Mucosa of descending colon (tissue), 3 donors: ENCODE results near the gene SEL1L3. TPM values are rescaled to one million over a fixed set of nuclear protein-coding genes. Genes with fewer than 3 reads are reported as not detected.

ENCODE experiments used
- ATAC-seq: fragments of 200-7000 bp; cut with Tn5 transposase; one replicate; pipeline ENCODE4 v1.9.1; 2020; ENCODE audit warnings: mild to moderate bottlenecking, moderate library complexity
- DNase-seq, 3 donors: peaks; one replicate each; pipeline ENCODE4 v3.0.0-alpha.2; 2020
- H3K36me3 ChIP-seq: fragments of 200-600 bp; one replicate; pipeline ENCODE4 v1.8.0; 2021; ENCODE audit warnings: low read depth, mild to moderate bottlenecking
- H3K4me1 ChIP-seq: fragments of 200-600 bp; one replicate; pipeline ENCODE4 v1.8.0; 2021; ENCODE audit warnings: low read depth, mild to moderate bottlenecking
- H3K4me3 ChIP-seq: fragments of 200-600 bp; one replicate; pipeline ENCODE4 v1.8.0; 2021; ENCODE audit warnings: mild to moderate bottlenecking
- H3K9me3 ChIP-seq: fragments of 200-600 bp; one replicate; pipeline ENCODE4 v1.8.0; 2021; ENCODE audit warnings: mild to moderate bottlenecking
- CTCF ChIP-seq: fragments of 200-600 bp; IDR thresholded peaks from one replicate; pipeline ENCODE4 v1.8.0; 2022; ENCODE audit warnings: antibody characterized with exemption, mild to moderate bottlenecking
- intact Hi-C, 2 donors: fragments of 100-400 bp; cut with DNase I in 1 of 2; cut with micrococcal nuclease in 1 of 2; formaldehyde crosslinking; loops; one replicate each; pipeline versions ENCODE4 v1.11.0 to v1.11.1; 2022; cut with DNase I, micrococcal nuclease
- total RNA-seq, 3 donors: library from RNA; stranded (reverse); fragmentation: NEBNext Ultra II Directional in 2 of 3; extraction: Animal tissue kit (Norgen Biotek cat#: 25700) in 2 of 3; gene quantifications; one replicate each; pipeline versions ENCODE4 v1.2.1 to v1.2.4, GENCODE V29; 2021 to 2023
- donor health status: DM: no; HTN: no; CAD: no; lungs with moderate emphysema.
- donor health status: DM: no; HTN: no; CAD: no.
- donor health status: DM: no; HTN: yes; CAD: no.

Gene SEL1L3
- total RNA-seq, 3 donors from 2014 or later = 51.7 to 104 (median 98.3) TPM

- ATAC-seq (no peak), DNase-seq (no peak)
- intact Hi-C loops = no loop called here
- Histone ChIP-seq H3K9me3 (no peaks in the 10 kb centered on the region), H3K4me3 (no peak overlapping the region), H3K4me1 (no peaks in the 10 kb centered on the region), H3K36me3 (no peaks in the 10 kb centered on the region)
- no peak for TF ChIP-seq CTCF
Observed at GRCh38 chr4:25753239-25753638, 109.5 kb downstream of the SEL1L3 start.

- Histone ChIP-seq H3K36me3 (no peaks in the 10 kb centered on the region), H3K4me1 (no peaks in the 10 kb centered on the region), H3K9me3 (no peaks in the 10 kb centered on the region), H3K4me3 (no peak overlapping the region)
- intact Hi-C loops = no loop called here
- no peak for ATAC-seq
- DNase-seq = no peak
- TF ChIP-seq CTCF = no peak
Observed at GRCh38 chr4:25750874-25751273, 111.9 kb downstream of the SEL1L3 start.

GRCh38 chr4:25749150-25749794 is 113.5 kb downstream of the SEL1L3 start:
- no peak for TF ChIP-seq CTCF
- H3K36me3 ChIP-seq = no peaks in the 10 kb centered on the region
- H3K4me3 ChIP-seq = no peak overlapping the region
- H3K9me3 ChIP-seq = no peaks in the 10 kb centered on the region
- intact Hi-C loops = no loop called here
- no peaks in the 10 kb centered on the region for H3K4me1 ChIP-seq
- ATAC-seq = no peak
- no peak for DNase-seq

- intact Hi-C loops = no loop called here
- Histone ChIP-seq H3K4me1 (no peaks in the 10 kb centered on the region), H3K9me3 (no peaks in the 10 kb centered on the region), H3K36me3 (no peaks in the 10 kb centered on the region), H3K4me3 (no peak overlapping the region)
- ATAC-seq (no peak), DNase-seq (no peak)
- no peak for TF ChIP-seq CTCF
Observed at GRCh38 chr4:25743971-25744370, 118.8 kb downstream of the SEL1L3 start.

- no peak for DNase-seq
- no peak for TF ChIP-seq CTCF
- intact Hi-C loops = no loop called here
- Histone ChIP-seq H3K4me3 (no peak overlapping the region), H3K9me3 (no peaks in the 10 kb centered on the region), H3K36me3 (no peaks in the 10 kb centered on the region), H3K4me1 (no peaks in the 10 kb centered on the region)
- ATAC-seq = no peak
Observed at GRCh38 chr4:25729564-25729963, 133.2 kb downstream of the SEL1L3 start.

- no peaks in the 10 kb centered on the region for H3K36me3 ChIP-seq
- intact Hi-C loops = no loop called here
- DNase-seq (no peak), ATAC-seq (no peak)
- no peaks in the 10 kb centered on the region for H3K9me3 ChIP-seq
- TF ChIP-seq CTCF = no peak
- no peak overlapping the region for H3K4me3 ChIP-seq
- no peaks in the 10 kb centered on the region for H3K4me1 ChIP-seq
Observed at GRCh38 chr4:25728886-25729285, 133.9 kb downstream of the SEL1L3 start.
